Fibroblast of lung (primary cell): Measurements from ENCODE around the gene CALCR. TPM values are rescaled to one million over a fixed set of nuclear protein-coding genes. Genes with fewer than 3 reads are reported as not detected.

Experiments used
- DNase-seq, 2 donors: peaks; one replicate each; pipeline versions ENCODE4 v3.0.0 to v3.0.0-alpha.2; 2010; ENCODE audit warnings: low read depth in 2 of 2
- H2AFZ ChIP-seq: 2 replicates; pipeline ENCODE4 v1.5.1; 2012; ENCODE audit warnings: low read length, control low read depth, inconsistent platforms
- H3K27ac ChIP-seq: 2 replicates; pipeline ENCODE4 v1.5.1; 2011; ENCODE audit warnings: low read length, control low read depth; ENCODE audit not compliant: insufficient read depth
- H3K27me3 ChIP-seq: 2 replicates; pipeline ENCODE4 v1.5.1; 2011; ENCODE audit warnings: mild to moderate bottlenecking, low read length; ENCODE audit not compliant: control insufficient read depth, insufficient read depth
- H3K36me3 ChIP-seq: 2 replicates; pipeline ENCODE4 v1.5.1; 2011; ENCODE audit warnings: low read length; ENCODE audit not compliant: control insufficient read depth, insufficient read depth
- H3K4me1 ChIP-seq: 2 replicates; pipeline ENCODE4 v1.5.1; 2011; ENCODE audit warnings: low read length; ENCODE audit not compliant: control insufficient read depth, insufficient read depth; ENCODE audit errors: extremely low read depth
- H3K4me2 ChIP-seq: 2 replicates; pipeline ENCODE4 v1.5.1; 2011; ENCODE audit warnings: low read length, control low read depth; ENCODE audit not compliant: insufficient read depth; ENCODE audit errors: extremely low read depth
- H3K4me3 ChIP-seq, 4 experiments: fragments of 200-600 bp in 1 of 4; sonication (generic) in 1 of 4; replicated peaks in 1 of 4; 2 replicates each; pipeline ENCODE4 v1.5.1; 2011 to 2016; ENCODE audit warnings: low read length in 4 of 4, low read depth in 3 of 4, mild to moderate bottlenecking in 3 of 4, control low read depth in 2 of 4, inconsistent platforms in 1 of 4, mixed read lengths in 1 of 4; ENCODE audit not compliant: insufficient read depth in 1 of 4; ENCODE audit errors: control extremely low read depth in 1 of 4
- H3K79me2 ChIP-seq: 2 replicates; pipeline ENCODE4 v1.5.1; 2012; ENCODE audit warnings: mild to moderate bottlenecking, low read length, inconsistent platforms; ENCODE audit not compliant: control insufficient read depth, insufficient read depth
- H3K9ac ChIP-seq: 2 replicates; pipeline ENCODE4 v1.5.1; 2011; ENCODE audit warnings: mild to moderate bottlenecking, low read length, control low read depth; ENCODE audit not compliant: insufficient read depth
- H3K9me3 ChIP-seq: 2 replicates; pipeline ENCODE4 v1.5.1; 2012; ENCODE audit warnings: low read depth, low read length; ENCODE audit not compliant: control insufficient read depth, insufficient read depth
- H4K20me1 ChIP-seq: 2 replicates; pipeline ENCODE4 v1.5.1; 2011; ENCODE audit warnings: low read length; ENCODE audit not compliant: control insufficient read depth, insufficient read depth; ENCODE audit errors: extremely low read depth
- CTCF ChIP-seq, 2 donors: IDR thresholded peaks in 1 of 2; conservative IDR thresholded peaks in 1 of 2; 1 replicate in 1 of 2; 2 replicates in 1 of 2; pipeline ENCODE4 v1.5.1; 2011 to 2012; ENCODE audit warnings: low read length in 2 of 2, control low read depth in 1 of 2, inconsistent platforms in 1 of 2, low read depth in 1 of 2, mild to moderate bottlenecking in 1 of 2
- EZH2 ChIP-seq: IDR thresholded peaks from 2 replicates; pipeline ENCODE4 v1.5.1; 2012; ENCODE audit warnings: low read length, control low read depth, mild to moderate bottlenecking; ENCODE audit errors: missing control alignments
- polyA plus RNA-seq, 2 donors: library from polyadenylated mRNA; depleted of rRNA in 1 of 2; stranded (reverse) in 1 of 2; unstranded in 1 of 2; fragments of >200 nt; gene quantifications; 2 replicates each; pipeline ENCODE4 v1.2.1, GENCODE V29; 2011 to 2012; ENCODE audit warnings: missing spikeins in 1 of 2
- total RNA-seq: library from RNA; depleted of rRNA; stranded (reverse); fragments of >200 nt; gene quantifications from 2 replicates; pipeline ENCODE4 v1.2.1, GENCODE V29; 2014

The CALCR gene
- total and polyA plus RNA-seq, 2 donors (not counting 1 experiment from before 2014, with no cell fraction given): not detected

- Histone ChIP-seq H3K79me2 (no peaks in the 10 kb centered on the region), H3K36me3 (no peaks in the 10 kb centered on the region), H3K4me1 (no peaks in the 10 kb centered on the region), H4K20me1 (no peaks in the 10 kb centered on the region), H3K9ac (no peak overlapping the region), H3K9me3 (no peaks in the 10 kb centered on the region), H3K4me2 (no peak overlapping the region), H3K27me3 (no peaks in the 10 kb centered on the region), H3K27ac (no peak overlapping the region), H3K4me3 (no peak overlapping the region), H2AFZ (no peak overlapping the region)
- no peak for TF ChIP-seq CTCF (conservative IDR thresholded peaks at IDR 0.05 in 1 of 2, IDR thresholded peaks at IDR 0.05 in 1 of 2; ENCODE audit: low read depth in 1 of 2, low read length in 2 of 2)
- TF ChIP-seq EZH2: no peak
- DNase-seq: no peak
Measured at GRCh38 chr7:93409324-93409723, 165.2 kb downstream of the CALCR start.

GRCh38 chr7:93407239-93407638 is 167.3 kb downstream of the CALCR start:
- Histone ChIP-seq H3K4me3 (no peak overlapping the region), H3K27me3 (no peaks in the 10 kb centered on the region), H3K36me3 (no peaks in the 10 kb centered on the region), H2AFZ (no peak overlapping the region), H3K9me3 (no peaks in the 10 kb centered on the region), H3K79me2 (no peaks in the 10 kb centered on the region), H4K20me1 (no peaks in the 10 kb centered on the region), H3K4me2 (no peak overlapping the region), H3K27ac (no peak overlapping the region), H3K9ac (no peak overlapping the region), H3K4me1 (no peaks in the 10 kb centered on the region)
- TF ChIP-seq EZH2 (no peak), CTCF (conservative IDR thresholded peaks at IDR 0.05 in 1 of 2, IDR thresholded peaks at IDR 0.05 in 1 of 2; ENCODE audit: low read depth in 1 of 2, low read length in 2 of 2) (no peak)
- no peak for DNase-seq

- H3K4me2 ChIP-seq: no peak overlapping the region
- no peak overlapping the region for H3K9ac ChIP-seq
- H3K4me3 ChIP-seq: no peak overlapping the region
- no peaks in the 10 kb centered on the region for H3K9me3 ChIP-seq
- H3K4me1 ChIP-seq: no peaks in the 10 kb centered on the region
- no peaks in the 10 kb centered on the region for H3K27me3 ChIP-seq
- no peak for DNase-seq
- H4K20me1 ChIP-seq: no peaks in the 10 kb centered on the region
- H3K27ac ChIP-seq: no peak overlapping the region
- TF ChIP-seq CTCF (conservative IDR thresholded peaks at IDR 0.05 in 1 of 2, IDR thresholded peaks at IDR 0.05 in 1 of 2; ENCODE audit: low read depth in 1 of 2, low read length in 2 of 2): no peak
- no peak for TF ChIP-seq EZH2
- no peaks in the 10 kb centered on the region for H3K36me3 ChIP-seq
- H3K79me2 ChIP-seq: no peaks in the 10 kb centered on the region
- H2AFZ ChIP-seq: no peak overlapping the region
Measured at GRCh38 chr7:93402944-93403343, 171.6 kb downstream of the CALCR start.
